ENCODE data around the gene RFTN1.

Gene RFTN1

DNA sequence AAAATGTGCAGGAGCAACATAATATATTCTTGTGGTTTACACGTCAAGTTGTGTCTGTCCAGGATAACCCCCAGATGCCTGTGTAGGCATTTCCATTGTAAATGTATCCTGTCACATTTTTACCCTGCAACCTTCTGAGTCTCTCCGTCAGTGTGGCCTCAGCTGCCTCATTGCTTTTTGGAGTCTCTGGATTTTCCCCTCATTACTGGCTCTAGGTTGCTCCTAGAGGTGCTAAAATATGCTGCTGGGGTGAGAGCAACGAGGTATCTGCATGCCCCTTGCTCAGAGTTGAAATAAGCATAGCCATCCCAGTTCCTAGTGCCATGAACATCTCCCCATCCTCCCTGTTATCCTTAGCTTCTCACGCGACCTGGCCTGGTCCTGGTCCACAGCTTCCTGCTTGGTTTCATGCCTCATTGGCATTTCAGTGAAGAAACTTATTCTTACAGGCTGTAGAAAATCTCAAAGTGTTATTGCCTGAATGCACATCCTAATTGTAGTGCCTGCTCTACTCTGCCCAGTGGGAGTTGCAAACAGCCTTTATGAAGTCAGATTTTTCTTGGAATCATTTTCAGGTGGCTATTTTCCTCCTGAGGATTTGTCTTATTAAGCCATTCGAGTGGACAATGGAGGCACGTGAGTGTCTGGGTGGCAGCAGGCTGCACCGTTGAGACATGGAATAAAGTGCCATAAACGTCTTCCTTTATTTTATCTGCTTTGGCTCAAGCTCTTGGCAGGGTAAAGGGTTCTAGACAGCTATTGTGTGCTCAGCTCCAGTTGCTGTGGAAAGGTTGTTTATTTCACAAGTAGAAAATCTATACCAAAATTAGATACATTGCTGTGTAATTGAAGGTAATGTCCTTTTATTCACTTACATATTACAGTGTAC, 215.3 kb downstream of the RFTN1 start:
- no peak overlapping the region for H4K5ac ChIP-seq (ENCODE audit: low read length)
- H3K79me2 ChIP-seq (ENCODE audit: control insufficient read depth, insufficient read depth, low read length), result no peaks in the 10 kb centered on the region
- H3K23ac ChIP-seq (ENCODE audit: low read length), result no peak overlapping the region
- H2BK5ac ChIP-seq (ENCODE audit: low read length), result no peak overlapping the region
- no peak overlapping the region for H3K4me2 ChIP-seq (ENCODE audit: low read length)
- H3K18ac ChIP-seq (ENCODE audit: low read length), result no peak overlapping the region
- no peak overlapping the region for H3K27ac ChIP-seq (ENCODE audit: low read depth, low read length)
- no peak overlapping the region for H3K4me3 ChIP-seq (ENCODE audit: low read length)
- H3K79me1 ChIP-seq (ENCODE audit: low read length), result no peaks in the 10 kb centered on the region
- WGBS (ENCODE audit: extremely low coverage, insufficient coverage, low lambda C conversion rate), result no CpG with 5 or more reads among the region's 9 CpGs
- peaks cover 3% of the 10 kb centered on the region for H3K4me1 ChIP-seq (ENCODE audit: control insufficient read depth, low read depth, low read length)
- H3K27me3 ChIP-seq (ENCODE audit: insufficient read depth, low read length, poor library complexity), result no peaks in the 10 kb centered on the region
- no peak overlapping the region for H3K56ac ChIP-seq (ENCODE audit: low read length)
- H3K9ac ChIP-seq (ENCODE audit: low read length), result no peak overlapping the region
- H3K4ac ChIP-seq (ENCODE audit: low read depth, low read length), result no peak overlapping the region
- H3K36me3 ChIP-seq (ENCODE audit: control insufficient read depth, insufficient read depth, low read length), result no peaks in the 10 kb centered on the region
- no peak for DNase-seq
- H2AK5ac ChIP-seq (ENCODE audit: low read length), result no peak overlapping the region
- no peak overlapping the region for H2BK15ac ChIP-seq (replicated peaks; ENCODE audit: low read depth)
- no peak overlapping the region for H2BK120ac ChIP-seq (ENCODE audit: low read depth, low read length)
- no peak overlapping the region for H4K8ac ChIP-seq (ENCODE audit: low read depth, low read length)

DNA sequence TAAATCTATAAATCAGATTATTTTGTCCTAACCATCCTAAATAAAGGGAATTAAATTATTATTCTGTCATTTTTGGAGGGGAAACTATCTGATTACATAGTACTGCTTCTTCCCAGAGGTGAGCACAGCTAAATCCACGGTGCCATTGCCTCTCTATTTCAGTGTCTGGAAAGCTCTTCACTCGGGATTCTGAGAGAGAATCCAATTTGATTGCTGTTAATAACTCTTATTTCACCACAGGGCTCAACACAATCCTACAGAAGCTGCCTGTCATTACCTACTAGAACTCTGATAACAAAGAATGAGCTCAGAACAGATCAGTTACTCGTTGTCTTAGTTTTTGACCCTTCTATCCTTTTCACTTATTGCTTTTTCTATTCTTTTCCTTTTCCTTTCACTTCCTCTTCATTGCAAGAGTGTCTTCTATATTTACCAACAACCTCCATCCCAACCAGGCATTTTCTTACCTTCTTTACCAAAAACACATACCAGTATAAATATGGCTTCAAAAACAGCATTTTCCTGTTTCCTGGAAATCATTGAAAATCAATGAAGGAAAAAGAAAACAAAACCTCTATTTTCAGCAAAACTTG, 218.1 kb downstream of the RFTN1 start:
- no peak for DNase-seq
- no CpG with 5 or more reads among the region's 3 CpGs for WGBS (ENCODE audit: extremely low coverage, insufficient coverage, low lambda C conversion rate)
- Histone ChIP-seq H3K79me1 (ENCODE audit: low read length) (no peaks in the 10 kb centered on the region), H3K4ac (ENCODE audit: low read depth, low read length) (no peak overlapping the region), H3K36me3 (ENCODE audit: control insufficient read depth, insufficient read depth, low read length) (no peaks in the 10 kb centered on the region), H3K9ac (ENCODE audit: low read length) (no peak overlapping the region), H3K18ac (ENCODE audit: low read length) (no peak overlapping the region), H4K5ac (ENCODE audit: low read length) (no peak overlapping the region), H2BK15ac (replicated peaks; ENCODE audit: low read depth) (no peak overlapping the region), H2BK5ac (ENCODE audit: low read length) (no peak overlapping the region), H3K79me2 (ENCODE audit: control insufficient read depth, insufficient read depth, low read length) (no peaks in the 10 kb centered on the region), H3K56ac (ENCODE audit: low read length) (no peak overlapping the region), H3K4me1 (ENCODE audit: control insufficient read depth, low read depth, low read length) (no peaks in the 10 kb centered on the region), H4K8ac (ENCODE audit: low read depth, low read length) (no peak overlapping the region), H3K23ac (ENCODE audit: low read length) (no peak overlapping the region), H2AK5ac (ENCODE audit: low read length) (no peak overlapping the region), H3K4me3 (ENCODE audit: low read length) (no peak overlapping the region), H3K27ac (ENCODE audit: low read depth, low read length) (no peak overlapping the region), H3K27me3 (ENCODE audit: insufficient read depth, low read length, poor library complexity) (no peaks in the 10 kb centered on the region), H3K4me2 (ENCODE audit: low read length) (no peak overlapping the region), H2BK120ac (ENCODE audit: low read depth, low read length) (no peak overlapping the region)

DNA sequence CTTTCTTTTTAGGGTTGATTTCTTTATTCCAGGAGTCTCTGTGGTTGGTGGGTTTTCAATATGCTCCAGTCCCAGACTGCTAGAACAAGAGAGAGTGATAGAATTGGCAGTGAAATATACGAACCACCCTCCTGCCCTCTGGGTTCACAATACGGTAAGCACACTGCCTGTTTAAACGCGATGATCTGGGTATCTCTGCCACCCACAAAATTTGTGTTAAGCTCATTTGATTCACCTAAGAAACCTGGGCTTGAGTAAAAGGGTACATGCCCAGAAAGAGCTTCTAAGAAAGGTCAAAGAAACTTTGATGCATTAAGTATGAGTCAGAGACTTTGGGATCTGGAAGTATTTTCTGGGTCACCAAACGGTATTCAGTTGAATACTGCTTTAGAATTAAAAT, 218.7 kb downstream of the RFTN1 start:
- WGBS (ENCODE audit: extremely low coverage, insufficient coverage, low lambda C conversion rate), result no CpG with 5 or more reads among the region's 5 CpGs
- Histone ChIP-seq H2AK5ac (ENCODE audit: low read length) (no peak overlapping the region), H3K56ac (ENCODE audit: low read length) (no peak overlapping the region), H4K5ac (ENCODE audit: low read length) (no peak overlapping the region), H3K4me1 (ENCODE audit: control insufficient read depth, low read depth, low read length) (no peaks in the 10 kb centered on the region), H3K36me3 (ENCODE audit: control insufficient read depth, insufficient read depth, low read length) (no peaks in the 10 kb centered on the region), H3K18ac (ENCODE audit: low read length) (no peak overlapping the region), H3K4me2 (ENCODE audit: low read length) (no peak overlapping the region), H3K79me1 (ENCODE audit: low read length) (no peaks in the 10 kb centered on the region), H2BK5ac (ENCODE audit: low read length) (no peak overlapping the region), H3K4ac (ENCODE audit: low read depth, low read length) (no peak overlapping the region), H3K4me3 (ENCODE audit: low read length) (no peak overlapping the region), H3K27ac (ENCODE audit: low read depth, low read length) (no peak overlapping the region), H3K27me3 (ENCODE audit: insufficient read depth, low read length, poor library complexity) (no peaks in the 10 kb centered on the region), H3K79me2 (ENCODE audit: control insufficient read depth, insufficient read depth, low read length) (no peaks in the 10 kb centered on the region), H3K9ac (ENCODE audit: low read length) (no peak overlapping the region), H2BK120ac (ENCODE audit: low read depth, low read length) (no peak overlapping the region), H4K8ac (ENCODE audit: low read depth, low read length) (no peak overlapping the region), H3K23ac (ENCODE audit: low read length) (no peak overlapping the region), H2BK15ac (replicated peaks; ENCODE audit: low read depth) (no peak overlapping the region)
- no peak for DNase-seq

DNA sequence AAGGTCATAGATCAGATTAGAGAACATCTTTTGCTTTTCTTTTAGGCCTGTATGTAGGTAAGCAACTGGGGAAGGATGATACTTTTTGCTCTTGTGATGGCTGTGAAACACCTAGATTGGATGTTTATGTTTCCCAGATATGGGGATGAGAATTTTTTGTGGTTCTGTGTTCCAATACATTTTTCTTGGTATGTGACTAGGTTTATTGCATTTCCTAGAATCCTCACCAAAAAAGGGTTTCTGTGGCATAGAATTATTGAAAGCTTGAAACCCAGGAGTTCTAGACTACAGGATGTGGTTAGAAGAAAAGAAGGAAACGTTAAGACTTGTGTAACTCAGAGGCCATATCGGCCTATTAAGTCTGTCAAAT, 222.7 kb downstream of the RFTN1 start:
- no peak overlapping the region for H3K23ac ChIP-seq (ENCODE audit: low read length)
- H3K36me3 ChIP-seq (ENCODE audit: control insufficient read depth, insufficient read depth, low read length), result no peaks in the 10 kb centered on the region
- H3K4ac ChIP-seq (ENCODE audit: low read depth, low read length), result no peak overlapping the region
- H4K8ac ChIP-seq (ENCODE audit: low read depth, low read length), result no peak overlapping the region
- no peak overlapping the region for H2BK15ac ChIP-seq (replicated peaks; ENCODE audit: low read depth)
- no peak overlapping the region for H2BK5ac ChIP-seq (ENCODE audit: low read length)
- no peak overlapping the region for H3K56ac ChIP-seq (ENCODE audit: low read length)
- H4K5ac ChIP-seq (ENCODE audit: low read length), result no peak overlapping the region
- H3K79me2 ChIP-seq (ENCODE audit: control insufficient read depth, insufficient read depth, low read length), result no peaks in the 10 kb centered on the region
- H3K18ac ChIP-seq (ENCODE audit: low read length), result no peak overlapping the region
- H3K27me3 ChIP-seq (ENCODE audit: insufficient read depth, low read length, poor library complexity), result no peaks in the 10 kb centered on the region
- no peaks in the 10 kb centered on the region for H3K4me1 ChIP-seq (ENCODE audit: control insufficient read depth, low read depth, low read length)
- H2AK5ac ChIP-seq (ENCODE audit: low read length), result no peak overlapping the region
- no peak overlapping the region for H3K4me2 ChIP-seq (ENCODE audit: low read length)
- H3K4me3 ChIP-seq (ENCODE audit: low read length), result no peak overlapping the region
- DNase-seq, result no peak
- H3K9ac ChIP-seq (ENCODE audit: low read length), result no peak overlapping the region
- no CpG with 5 or more reads among the region's 2 CpGs for WGBS (ENCODE audit: extremely low coverage, insufficient coverage, low lambda C conversion rate)
- no peak overlapping the region for H2BK120ac ChIP-seq (ENCODE audit: low read depth, low read length)
- no peak overlapping the region for H3K27ac ChIP-seq (ENCODE audit: low read depth, low read length)
- no peaks in the 10 kb centered on the region for H3K79me1 ChIP-seq (ENCODE audit: low read length)

DNA sequence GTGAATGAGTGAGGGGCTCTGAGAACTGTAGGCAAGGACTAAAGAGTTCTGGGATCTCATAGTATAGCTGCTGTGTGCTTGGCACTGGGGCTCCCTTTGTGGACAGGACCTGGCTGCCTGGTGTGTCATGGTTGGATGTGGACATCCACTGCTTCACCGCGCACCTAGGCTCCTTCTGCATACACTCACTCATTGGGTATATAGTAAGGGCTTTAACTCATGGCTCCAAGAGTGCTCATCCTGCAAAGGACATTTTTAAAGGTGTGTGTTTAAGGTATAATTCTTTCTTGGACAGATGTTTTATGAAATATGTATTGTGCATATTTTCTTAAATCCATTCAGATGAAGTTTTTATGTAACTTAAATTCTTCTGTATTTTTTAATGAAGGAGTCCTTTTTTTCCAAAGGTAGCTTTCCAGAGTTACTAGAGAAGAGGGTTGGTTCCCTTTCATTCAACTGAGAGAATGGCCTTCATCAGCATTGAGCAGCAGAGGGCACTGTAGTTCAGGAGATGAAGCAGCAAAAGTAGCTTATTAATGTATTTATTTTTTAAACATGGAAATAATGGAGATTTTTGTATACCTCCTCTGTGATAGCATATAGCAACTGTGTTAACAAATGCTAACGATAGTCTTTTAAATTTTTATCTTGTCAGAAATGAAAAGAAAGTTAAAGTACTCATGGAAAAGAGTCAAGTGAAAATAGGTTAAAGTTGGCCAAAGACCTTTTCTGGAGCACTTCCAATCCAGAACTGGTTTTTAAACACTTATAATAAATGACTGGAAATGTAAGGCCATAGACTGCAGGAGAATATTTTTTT, 223.3 kb downstream of the RFTN1 start:
- no CpG with 5 or more reads among the region's 3 CpGs for WGBS (ENCODE audit: extremely low coverage, insufficient coverage, low lambda C conversion rate)

More for the DNA sequence above, 223.3 kb downstream of the RFTN1 start:
- Histone ChIP-seq H2BK5ac (ENCODE audit: low read length) (no peak overlapping the region), H2AK5ac (ENCODE audit: low read length) (no peak overlapping the region), H4K5ac (ENCODE audit: low read length) (no peak overlapping the region), H3K9ac (ENCODE audit: low read length) (no peak overlapping the region), H3K56ac (ENCODE audit: low read length) (no peak overlapping the region), H2BK15ac (replicated peaks; ENCODE audit: low read depth) (no peak overlapping the region), H3K18ac (ENCODE audit: low read length) (no peak overlapping the region), H3K23ac (ENCODE audit: low read length) (no peak overlapping the region), H3K36me3 (ENCODE audit: control insufficient read depth, insufficient read depth, low read length) (no peaks in the 10 kb centered on the region), H3K4ac (ENCODE audit: low read depth, low read length) (no peak overlapping the region), H4K8ac (ENCODE audit: low read depth, low read length) (no peak overlapping the region), H3K27me3 (ENCODE audit: insufficient read depth, low read length, poor library complexity) (no peaks in the 10 kb centered on the region), H3K4me1 (ENCODE audit: control insufficient read depth, low read depth, low read length) (no peaks in the 10 kb centered on the region), H3K4me3 (ENCODE audit: low read length) (no peak overlapping the region), H3K4me2 (ENCODE audit: low read length) (no peak overlapping the region), H3K79me1 (ENCODE audit: low read length) (no peaks in the 10 kb centered on the region), H3K79me2 (ENCODE audit: control insufficient read depth, insufficient read depth, low read length) (no peaks in the 10 kb centered on the region), H3K27ac (ENCODE audit: low read depth, low read length) (no peak overlapping the region), H2BK120ac (ENCODE audit: low read depth, low read length) (no peak overlapping the region)
- DNase-seq, result peak; percentile 44
